Measurements from ENCODE around the gene PLXNB1.

- TF ChIP-seq YY1 (IDR thresholded peaks at IDR 0.05; ENCODE audit: insufficient read depth, insufficient read length) (no peak), ZNF274 (IDR thresholded peaks at IDR 0.05; ENCODE audit: low read depth, low read length) (no peak), SUZ12 (IDR thresholded peaks at IDR 0.05; ENCODE audit: extremely low read depth, insufficient read depth, insufficient read length) (no peak)
These were observed 29.0 kb downstream of the PLXNB1 start for GRCh38 chr3:48400824-48401433.

Data from NT2/D1 (cell line).